SIG-M5 (cell line): ENCODE results near the gene STAP1.
"Not testable (repeated sequence)": the region's sequence is repeated elsewhere in the genome, so short reads cannot be mapped to it uniquely, and the experiment has no call there.

Experiments used
- DNase-seq: peaks from one replicate; lab custom pipeline; 2025; lab: John Stamatoyannopoulos, UW

STAP1 gene, protein sequence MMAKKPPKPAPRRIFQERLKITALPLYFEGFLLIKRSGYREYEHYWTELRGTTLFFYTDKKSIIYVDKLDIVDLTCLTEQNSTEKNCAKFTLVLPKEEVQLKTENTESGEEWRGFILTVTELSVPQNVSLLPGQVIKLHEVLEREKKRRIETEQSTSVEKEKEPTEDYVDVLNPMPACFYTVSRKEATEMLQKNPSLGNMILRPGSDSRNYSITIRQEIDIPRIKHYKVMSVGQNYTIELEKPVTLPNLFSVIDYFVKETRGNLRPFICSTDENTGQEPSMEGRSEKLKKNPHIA

DNA sequence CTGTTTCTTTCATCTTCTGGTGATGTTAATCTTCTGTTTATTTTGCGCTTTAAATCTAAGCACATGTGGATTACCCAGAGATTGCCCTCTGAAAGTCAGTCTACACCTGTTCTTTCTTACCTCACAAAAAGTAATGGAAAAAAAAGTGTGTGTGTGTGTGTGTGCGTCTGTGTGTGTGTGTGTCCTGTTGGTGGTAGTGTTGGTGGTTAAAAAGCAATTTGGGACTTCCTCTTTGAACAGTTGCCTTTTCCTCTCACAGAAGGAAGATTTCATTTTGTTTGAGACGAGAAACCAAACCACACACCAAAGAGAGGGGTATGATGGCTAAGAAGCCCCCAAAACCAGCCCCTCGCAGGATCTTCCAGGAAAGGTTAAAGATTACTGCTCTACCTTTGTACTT, at the start of gene STAP1:
TSS of gene STAP1 (plus strand) at position 235 of the 400 bp plus-strand sequence. CDS start at position 318, 83 bp downstream.
- no peak for DNase-seq

DNA sequence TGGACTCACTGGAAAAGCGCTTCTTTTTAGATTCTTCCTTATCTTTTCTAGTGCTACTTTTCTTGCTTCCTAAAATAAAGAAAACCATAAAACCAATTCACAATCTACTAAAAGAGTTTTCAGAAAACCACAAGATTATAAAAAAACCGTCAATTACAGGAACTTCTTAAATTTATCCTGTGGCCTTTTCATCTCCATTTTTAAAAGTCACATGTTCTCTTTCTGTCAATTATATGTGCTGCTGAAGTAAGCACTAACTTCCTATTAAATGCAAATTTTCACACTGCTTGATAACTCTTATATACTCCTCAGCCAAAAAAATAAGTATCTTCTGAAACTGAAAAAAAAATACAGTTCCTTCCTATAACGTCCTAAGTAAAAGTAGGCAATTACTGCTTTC, 46.0 kb upstream of the STAP1 start:
- DNase-seq, result no peak

GRCh38 chr4:67520141-67520540, 38.4 kb upstream of the STAP1 start:
- DNase-seq, result no peak

- no peak for DNase-seq
Observed at GRCh38 chr4:67521506-67521905, 37.0 kb upstream of the STAP1 start.

GRCh38 chr4:67522230-67522629, 36.3 kb upstream of the STAP1 start:
- DNase-seq, result no peak

DNA sequence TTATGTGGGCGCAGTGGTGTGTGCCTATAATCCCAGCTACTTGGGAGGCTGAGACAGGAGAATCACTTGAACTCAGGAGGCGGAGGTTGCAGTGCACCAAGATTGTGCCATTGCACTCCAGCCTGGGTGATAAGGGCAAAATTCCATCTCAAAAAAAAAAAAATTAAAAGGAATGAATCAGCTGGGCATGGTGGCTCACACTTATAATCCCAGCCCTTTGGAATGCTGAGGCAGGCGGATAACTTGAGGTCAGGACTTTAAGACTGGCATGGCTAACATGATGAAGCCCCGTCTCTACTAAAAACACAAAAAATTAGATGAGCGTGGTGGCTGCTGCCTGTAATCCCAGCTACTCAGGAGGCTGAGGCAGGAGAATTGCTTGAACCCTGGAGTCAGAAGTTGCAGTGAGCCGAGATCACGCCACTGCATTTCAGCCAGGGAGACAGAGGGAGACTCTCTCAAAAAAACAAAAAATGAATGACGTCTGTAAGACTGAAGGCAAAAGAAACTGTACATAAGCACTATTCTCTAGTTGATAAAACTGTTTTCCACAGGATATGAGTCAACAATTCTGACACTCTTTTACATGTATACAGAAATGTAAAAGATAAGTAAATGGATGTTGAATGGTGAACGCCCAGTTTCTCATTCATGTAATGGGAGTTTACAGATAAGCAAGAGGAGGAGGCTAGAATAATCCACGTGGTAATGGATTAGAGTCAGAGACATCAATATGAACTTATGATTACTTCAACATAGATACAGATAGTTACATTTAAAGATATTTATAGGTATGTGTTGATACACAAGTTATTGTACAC, 35.5 kb upstream of the STAP1 start:
- DNase-seq, result no peak

DNA sequence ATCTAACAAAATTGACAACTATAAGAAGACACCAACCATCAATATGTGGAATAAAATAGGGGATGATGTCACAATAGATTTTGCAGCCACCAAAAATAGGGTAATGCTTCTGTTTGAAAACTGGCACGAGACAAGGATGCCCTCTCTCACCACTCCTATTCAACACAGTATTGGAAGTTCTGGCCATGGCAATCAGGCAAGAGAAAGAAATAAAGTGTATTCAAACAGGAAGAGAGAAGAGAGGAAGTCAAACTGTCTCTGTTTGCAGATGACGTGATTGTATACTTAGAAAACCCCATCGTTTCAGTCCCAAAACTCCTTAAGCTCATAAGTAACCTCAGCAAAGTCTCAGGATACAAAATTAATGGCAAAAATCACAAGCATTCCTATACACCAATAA, 34.4 kb upstream of the STAP1 start:
- DNase-seq, result not testable (repeated sequence)

GRCh38 chr4:67531379-67531962, 27.1 kb upstream of the STAP1 start:
- DNase-seq, result no peak

GRCh38 chr4:67532397-67532796, 26.1 kb upstream of the STAP1 start:
- DNase-seq, result not testable (repeated sequence)

DNA sequence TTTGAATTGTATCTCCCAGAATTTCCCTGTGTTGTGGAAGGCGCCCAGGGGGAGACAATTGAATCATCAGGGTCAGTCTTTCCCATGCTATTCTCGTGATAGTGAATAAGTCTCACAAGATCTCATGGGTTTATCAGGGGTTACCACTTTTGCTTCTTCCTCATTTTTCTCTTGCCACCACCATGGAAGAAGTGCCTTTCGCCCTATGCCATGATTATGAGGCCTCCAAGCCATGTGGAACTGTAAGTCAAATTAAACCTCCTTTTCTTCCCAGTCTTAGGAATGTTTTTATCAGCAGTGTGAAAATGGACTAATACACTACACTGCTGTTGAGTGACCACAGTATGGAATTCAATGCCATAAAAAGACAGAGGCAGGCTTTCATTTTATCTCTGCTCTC, 25.4 kb upstream of the STAP1 start:
- DNase-seq, result no peak

- no peak for DNase-seq
Observed at GRCh38 chr4:67535280-67535840, 23.2 kb upstream of the STAP1 start.

- no peak for DNase-seq
Observed at GRCh38 chr4:67539830-67540229, 18.7 kb upstream of the STAP1 start.

GRCh38 chr4:67542076-67542475, 16.5 kb upstream of the STAP1 start:
- no peak for DNase-seq

- DNase-seq, result peak; percentile 83
Observed at GRCh38 chr4:67545199-67546003, 13.1 kb upstream of the STAP1 start, which contains the start of gene CENPC. TSS of gene CENPC (minus strand) at chr4:67545503. CDS start at chr4:67545355, 148 bp downstream.

DNA sequence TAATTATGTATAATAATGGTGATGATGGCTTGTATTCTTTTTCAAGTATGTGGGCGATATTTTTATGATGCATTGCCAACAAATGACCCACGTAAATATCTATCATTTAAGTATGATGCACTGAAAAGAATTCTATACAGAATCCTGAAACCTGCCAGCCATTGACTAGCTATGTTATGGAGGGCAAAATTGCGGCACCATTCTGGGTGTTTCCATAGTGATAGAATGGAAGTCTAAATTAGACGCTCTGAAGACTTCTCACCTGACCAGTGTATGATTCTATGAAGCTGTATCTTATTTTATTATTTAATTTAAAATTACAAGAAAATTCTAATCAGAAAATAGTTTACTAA, 12.5 kb upstream of the STAP1 start:
- no peak for DNase-seq

- no peak for DNase-seq
Observed at GRCh38 chr4:67546971-67547370, 11.6 kb upstream of the STAP1 start.

GRCh38 chr4:67549123-67549522, 9.4 kb upstream of the STAP1 start:
- DNase-seq, result no peak

DNA sequence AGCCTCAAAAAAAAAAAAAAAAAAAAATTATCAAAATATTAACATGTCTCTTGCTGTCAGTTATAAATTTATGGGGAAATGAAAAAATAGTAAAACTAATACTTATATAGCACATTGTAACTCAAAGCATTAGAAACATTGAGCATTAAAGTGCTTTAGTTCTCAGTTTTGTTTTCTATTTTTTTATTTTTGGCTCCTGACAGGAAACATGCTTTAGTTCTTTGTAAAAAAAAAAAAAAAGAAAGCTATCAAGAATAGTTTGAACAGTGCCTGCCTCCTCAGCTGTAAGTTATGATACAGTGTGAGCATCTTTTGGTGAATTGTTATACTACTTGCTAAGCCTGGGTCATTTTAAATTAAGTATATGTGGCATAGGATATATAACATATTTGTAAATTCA, 8.1 kb upstream of the STAP1 start:
- DNase-seq, result no peak

DNA sequence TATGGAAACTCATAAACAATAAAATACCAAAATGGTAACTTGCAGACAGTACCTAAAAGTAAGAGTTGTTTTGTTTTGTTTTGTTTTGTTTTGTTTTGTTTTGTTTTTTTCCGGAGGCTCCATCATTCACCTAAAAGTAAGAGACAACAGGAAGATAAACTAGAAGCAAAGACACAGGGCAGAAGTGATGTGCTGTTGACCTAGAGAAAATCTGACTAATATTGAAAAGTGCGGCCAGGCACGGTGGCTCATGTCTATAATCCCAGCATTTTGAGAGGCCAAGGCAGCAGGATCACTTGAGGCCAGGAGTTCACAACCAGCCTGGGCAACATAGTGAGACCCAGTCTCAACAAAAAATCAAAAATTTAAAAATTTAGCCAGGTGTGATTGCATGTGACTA, 7.7 kb upstream of the STAP1 start:
- DNase-seq, result no peak

GRCh38 chr4:67552146-67552792, 6.3 kb upstream of the STAP1 start:
- DNase-seq, result not testable (repeated sequence)

DNA sequence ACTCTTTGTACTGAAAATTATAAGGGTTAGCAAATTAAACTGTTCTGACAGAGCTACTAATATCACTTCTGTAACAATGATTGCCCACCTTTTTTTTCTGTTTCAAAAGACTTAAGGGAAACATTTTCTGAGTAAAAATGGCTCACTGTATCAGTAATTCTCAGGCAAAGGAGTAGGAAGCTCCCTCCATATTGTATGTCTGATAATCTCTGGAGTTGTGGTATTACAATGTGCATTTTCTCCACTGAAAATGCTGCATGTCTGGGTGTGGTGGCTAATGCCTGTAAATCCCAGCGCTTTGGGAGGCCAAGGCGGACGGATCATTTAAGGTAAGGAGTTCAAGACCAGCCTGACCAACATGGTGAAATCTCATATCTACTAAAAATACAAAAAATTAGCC, 4.4 kb upstream of the STAP1 start:
- no peak for DNase-seq
